K562 (cell line): Measurements from ENCODE around the gene UBE2O. TPM values are rescaled to one million over a fixed set of nuclear protein-coding genes. Genes with fewer than 3 reads are reported as not detected.

Source experiments
- ADNP ChIP-seq: fragments of 200-800 bp; sonication (Bioruptor generic); IDR thresholded peaks from 2 replicates; pipeline ENCODE4 v1.6.1; 2016; ENCODE audit warnings: missing genetic modification characterization, missing compliant biosample characterization
- BRD9 ChIP-seq: fragments of 450-650 bp; IDR thresholded peaks from 2 replicates; pipeline ENCODE4 v1.6.1; 2018; ENCODE audit warnings: low read depth; ENCODE audit not compliant: partially characterized antibody
- CEBPG ChIP-seq, 3 experiments: fragments of 200-800 bp in 1 of 3; sonication (Bioruptor generic) in 1 of 3; sonication (generic) in 1 of 3; formaldehyde crosslinking in 1 of 3; IDR thresholded peaks in 2 of 3; conservative IDR thresholded peaks in 1 of 3; 2 replicates each; pipeline versions ENCODE4 v1.6.1 to v1.8.0; 2016 to 2022; ENCODE audit warnings: missing compliant biosample characterization in 2 of 3, missing genetic modification characterization in 2 of 3, mild to moderate bottlenecking in 1 of 3, missing genetic modification reagents in 1 of 3
- E2F5 ChIP-seq: sonication (generic); formaldehyde crosslinking; IDR thresholded peaks from 2 replicates; pipeline ENCODE4 v1.8.0; 2022; ENCODE audit warnings: mild to moderate bottlenecking, missing genetic modification reagents
- EGR1 ChIP-seq: fragments of 450-650 bp; conservative IDR thresholded peaks from 2 replicates; pipeline ENCODE4 v1.6.1; 2017; ENCODE audit warnings: mild to moderate bottlenecking
- FOSL1 ChIP-seq: fragments of 200-800 bp; sonication (Bioruptor generic); conservative IDR thresholded peaks from 2 replicates; pipeline ENCODE4 v1.6.1; 2016; ENCODE audit warnings: missing genetic modification characterization, missing compliant biosample characterization
- HDAC2 ChIP-seq: fragments of 450-650 bp; IDR thresholded peaks from 2 replicates; pipeline ENCODE4 v1.6.1; 2016; ENCODE audit warnings: mild to moderate bottlenecking
- MEIS2 ChIP-seq: fragments of 450-650 bp; IDR thresholded peaks from 2 replicates; pipeline ENCODE4 v1.6.1; 2014; ENCODE audit warnings: mild to moderate bottlenecking; ENCODE audit not compliant: partially characterized antibody
- MYC ChIP-seq, 2 experiments: fragments of 250-450 bp in 1 of 2; sonication (Bioruptor Pico) in 1 of 2; IDR thresholded peaks; 2 replicates each; pipeline versions ENCODE4 v1.5.1 to v1.6.1; 2012 to 2021; ENCODE audit warnings: low read depth in 2 of 2, borderline replicate concordance in 1 of 2, improper control_type of control experiment in 1 of 2, low read length in 1 of 2, mild to moderate bottlenecking in 1 of 2, moderate library complexity in 1 of 2
- NKRF ChIP-seq: fragments of 450-650 bp; IDR thresholded peaks from 2 replicates; pipeline ENCODE4 v1.6.1; 2016; ENCODE audit warnings: borderline replicate concordance
- POLR2A ChIP-seq: fragments of 450-650 bp; conservative IDR thresholded peaks from 2 replicates; pipeline ENCODE4 v1.6.1; 2016
- RFX5 ChIP-seq: IDR thresholded peaks from 2 replicates; pipeline ENCODE4 v1.6.1; 2011; ENCODE audit warnings: low read depth, mild to moderate bottlenecking, improper control_type of control experiment, low read length
- SMARCA5 ChIP-seq: fragments of 450-650 bp; IDR thresholded peaks from 2 replicates; pipeline ENCODE4 v1.6.1; 2016
- TEAD4 ChIP-seq, 2 experiments: sonication (generic) in 1 of 2; formaldehyde crosslinking in 1 of 2; IDR thresholded peaks; 2 replicates each; pipeline versions ENCODE4 v1.6.1 to v1.8.0; 2012 to 2022; ENCODE audit warnings: borderline replicate concordance in 1 of 2, inconsistent platforms in 1 of 2, low read length in 1 of 2, mild to moderate bottlenecking in 1 of 2, missing genetic modification reagents in 1 of 2
- ZBTB7A ChIP-seq: IDR thresholded peaks from 2 replicates; pipeline ENCODE4 v1.6.1; 2011; ENCODE audit warnings: low read depth, mild to moderate bottlenecking, low read length, moderate library complexity, borderline replicate concordance; ENCODE audit not compliant: control insufficient read depth
- ZBTB8A ChIP-seq: fragments of 450-650 bp; IDR thresholded peaks from 2 replicates; pipeline ENCODE4 v1.6.1; 2018; ENCODE audit warnings: mild to moderate bottlenecking, moderate library complexity; ENCODE audit not compliant: partially characterized antibody
- ZC3H4 ChIP-seq: sonication (generic); formaldehyde crosslinking; IDR thresholded peaks from 2 replicates; pipeline ENCODE4 v1.9.0; 2021; ENCODE audit warnings: missing genetic modification reagents, borderline replicate concordance
- ZFX ChIP-seq: sonication (generic); formaldehyde crosslinking; IDR thresholded peaks from 2 replicates; pipeline ENCODE4 v1.8.0; 2022; ENCODE audit warnings: mild to moderate bottlenecking, missing genetic modification reagents, moderate library complexity
- ZNF121 ChIP-seq: sonication (generic); formaldehyde crosslinking; conservative IDR thresholded peaks from 2 replicates; pipeline ENCODE4 v1.8.0; 2022; ENCODE audit warnings: missing genetic modification reagents
- ZNF280A ChIP-seq: fragments of 450-650 bp; IDR thresholded peaks from 2 replicates; pipeline ENCODE4 v1.6.1; 2018; ENCODE audit warnings: mild to moderate bottlenecking, low read depth; ENCODE audit not compliant: partially characterized antibody
- ZNF395 ChIP-seq: fragments of 200-800 bp; sonication (Bioruptor generic); IDR thresholded peaks from 2 replicates; pipeline ENCODE4 v1.6.1; 2017; ENCODE audit warnings: missing genetic modification characterization, missing compliant biosample characterization
- polyA plus RNA-seq, 8 experiments: library from polyadenylated mRNA; depleted of rRNA in 4 of 8; stranded (reverse) in 5 of 8; unstranded in 3 of 8; fragments of >200 nt; fragmentation: Nextera tagmentation in 2 of 8; fragmentation: Illumina TruSeq in 1 of 8; extraction: Ambion mirVana in 2 of 8; extraction: Trizol in 1 of 8; gene quantifications; 2 replicates each; pipeline versions ENCODE4 v1.2.1 to v1.2.3, GENCODE V29; 2011 to 2014; ENCODE audit warnings: inconsistent platforms in 1 of 8, missing spikeins in 1 of 8
- total RNA-seq, 7 experiments: library from RNA; depleted of rRNA in 6 of 7; stranded (reverse); fragments of >200 nt in 6 of 7; fragmentation: Illumina TruSeq in 2 of 7; extraction: Trizol in 2 of 7; gene quantifications; 2 replicates each; pipeline versions ENCODE4 v1.2.1 to v1.2.3, GENCODE V29; 2011 to 2021; ENCODE audit warnings: low replicate concordance in 1 of 7

The UBE2O gene
- total and polyA plus RNA-seq, 9 of the 15 experiments (the other 6 are each of a cell fraction or from before 2014, with no cell fraction given) = 1.6 to 39.7 (median 13.3) TPM

- peak; percentile 36; the same call in 1 of the 2 replicates for TF ChIP-seq TEAD4 (IDR thresholded peaks at IDR 0.05; ENCODE audit: low read length)
- no peak for TF ChIP-seq TEAD4 (CRISPR knock-in tag; IDR thresholded peaks at IDR 0.05; ENCODE audit: borderline replicate concordance)
- TF ChIP-seq ZFX (CRISPR knock-in tag) = no peak
- TF ChIP-seq EGR1 = no peak
- TF ChIP-seq ADNP (tag) = no peak
- peak; percentile 68 for TF ChIP-seq BRD9
- TF ChIP-seq ZNF280A = no peak
- TF ChIP-seq FOSL1 (tag) = peak; percentile 14; the same call in 1 of the 2 replicates
- TF ChIP-seq MYC (IDR thresholded peaks at IDR 0.05; ENCODE audit: low read depth, low read length) = 0 out of 2 replicates have a peak, but pooled peaks have one; percentile 21
- no peak for TF ChIP-seq MYC (CRISPR knock-in tag; IDR thresholded peaks at IDR 0.05; ENCODE audit: borderline replicate concordance, low read depth)
- TF ChIP-seq SMARCA5 = no peak
- TF ChIP-seq HDAC2 = peak; percentile 33; the same call in 1 of the 2 replicates
- TF ChIP-seq ZC3H4 = no peak
- no peak for TF ChIP-seq RFX5
- peak; percentile 32 for TF ChIP-seq MEIS2
- peak; percentile 25; the same call in 1 of the 2 replicates for TF ChIP-seq NKRF
- TF ChIP-seq ZBTB7A = no peak
- TF ChIP-seq CEBPG (CRISPR knock-in tag; IDR thresholded peaks at IDR 0.05) = no peak
- 0 out of 4 replicates have a peak, but pooled peaks of 1 of the 2 experiments have one; percentile 18 for TF ChIP-seq CEBPG (tag; conservative IDR thresholded peaks at IDR 0.05 in 1 of 2, IDR thresholded peaks at IDR 0.05 in 1 of 2)
- no peak for TF ChIP-seq POLR2A
- TF ChIP-seq ZBTB8A = no peak
- no peak for TF ChIP-seq E2F5 (CRISPR knock-in tag)
- 0 out of 2 replicates have a peak, but pooled peaks have one; percentile 40 for TF ChIP-seq ZNF395 (CRISPR knock-in tag)
- no peak for TF ChIP-seq ZNF121 (CRISPR knock-in tag)
Observed at GRCh38 chr17:76446449-76447231, 6.3 kb downstream of the UBE2O start (continued).
